ENCODE results near the gene FANCB. TPM values are rescaled to one million over a fixed set of nuclear protein-coding genes. Genes with fewer than 3 reads are reported as not detected.

FANCB gene
- total RNA-seq, 1 experiment from 2014 or later = 8.1 TPM

- no peak for DNase-seq (ENCODE audit: extremely low read depth, low read depth)
These were observed 29.2 kb downstream of the FANCB start for GRCh38 chrX:14843666-14844065.

- DNase-seq (ENCODE audit: extremely low read depth, low read depth) = no peak
These were observed 35.7 kb downstream of the FANCB start for GRCh38 chrX:14837155-14837554.

- DNase-seq (ENCODE audit: extremely low read depth, low read depth) = no peak
These were observed 40.3 kb downstream of the FANCB start for GRCh38 chrX:14832586-14832985.

GRCh38 chrX:14832151-14832550 is 40.7 kb downstream of the FANCB start:
- DNase-seq (ENCODE audit: extremely low read depth, low read depth) = no peak

- DNase-seq (ENCODE audit: extremely low read depth, low read depth) = no peak
These were observed 43.2 kb downstream of the FANCB start for GRCh38 chrX:14829643-14830042.

GRCh38 chrX:14826319-14826718 is 46.5 kb downstream of the FANCB start:
- DNase-seq (ENCODE audit: extremely low read depth, low read depth) = no peak

GRCh38 chrX:14825851-14826250 is 47.0 kb downstream of the FANCB start:
- no peak for DNase-seq (ENCODE audit: extremely low read depth, low read depth)

- no peak for DNase-seq (ENCODE audit: extremely low read depth, low read depth)
These were observed 53.1 kb downstream of the FANCB start for GRCh38 chrX:14819769-14820168.

- DNase-seq (ENCODE audit: extremely low read depth, low read depth) = no peak
These were observed 55.3 kb downstream of the FANCB start for GRCh38 chrX:14817571-14817970.

- no peak for DNase-seq (ENCODE audit: extremely low read depth, low read depth)
These were observed 69.7 kb downstream of the FANCB start for GRCh38 chrX:14802943-14803710.

GRCh38 chrX:14801136-14801535 is 71.7 kb downstream of the FANCB start:
- DNase-seq (ENCODE audit: extremely low read depth, low read depth) = no peak

- no peak for DNase-seq (ENCODE audit: extremely low read depth, low read depth)
These were observed 74.0 kb downstream of the FANCB start for GRCh38 chrX:14798805-14799397.

Other genes starting within 250 kb of the FANCB start
- 22.5 and 26.8 TPM in 2 replicates for gene MOSPD2, start 352 bp upstream of the FANCB start, total RNA-seq (2014; rRNA removed; shearing (Covaris generic))